Thyroid gland (tissue), 4 donors: ENCODE data around the gene ABCA2. TPM values are rescaled to one million over a fixed set of nuclear protein-coding genes. Genes with fewer than 3 reads are reported as not detected.

Experiments
- DNase-seq, 2 donors: peaks; one replicate each; pipeline ENCODE4 v3.0.0-alpha.2; 2019
- H3K27ac ChIP-seq, 3 donors: fragments of 200-600 bp; sonication (generic); 1 replicate in 2 of 3; 2 replicates in 1 of 3; pipeline ENCODE4 v1.5.1; 2016 to 2019; ENCODE audit warnings: mild to moderate bottlenecking in 1 of 3, moderate library complexity in 1 of 3
- H3K27me3 ChIP-seq: fragments of 200-600 bp; sonication (generic); one replicate; pipeline ENCODE4 v1.5.1; 2019
- H3K36me3 ChIP-seq, 2 donors: fragments of 200-600 bp; sonication (generic); one replicate each; pipeline ENCODE4 v1.5.1; 2016 to 2019
- H3K4me1 ChIP-seq, 2 donors: fragments of 200-600 bp; sonication (generic); one replicate each; pipeline ENCODE4 v1.5.1; 2017 to 2019
- H3K4me3 ChIP-seq, 3 donors: fragments of 200-600 bp; sonication (generic); replicated peaks in 1 of 3; 1 replicate in 2 of 3; 2 replicates in 1 of 3; pipeline ENCODE4 v1.5.1; 2016; ENCODE audit warnings: mild to moderate bottlenecking in 1 of 3
- H3K9me3 ChIP-seq: fragments of 200-600 bp; sonication (generic); one replicate; pipeline ENCODE4 v1.5.1; 2017
- CTCF ChIP-seq, 6 experiments: fragments of 200-600 bp in 3 of 6; fragments of 450-650 bp in 3 of 6; sonication (generic) in 3 of 6; IDR thresholded peaks; one replicate each; pipeline ENCODE4 v1.5.1; 2016 to 2019; ENCODE audit warnings: antibody characterized with exemption in 6 of 6, mild to moderate bottlenecking in 2 of 6, inconsistent platforms in 1 of 6, moderate library complexity in 1 of 6
- POLR2A ChIP-seq, 2 donors: fragments of 450-650 bp; IDR thresholded peaks; one replicate each; pipeline ENCODE4 v1.6.1; 2017; ENCODE audit warnings: antibody characterized with exemption in 2 of 2, mild to moderate bottlenecking in 2 of 2, moderate library complexity in 1 of 2
- WGBS, 2 donors: methylation state at CpG; one replicate each; pipeline ENCODE4 v1.1.5; 2017; 5-methylcytosine and 5-hydroxymethylcytosine counted together
- intact Hi-C: fragments of 100-400 bp; cut with DNase I; formaldehyde crosslinking; loops from one replicate; pipeline ENCODE4 v1.15.1; 2023
- total RNA-seq, 4 donors: library from RNA; depleted of rRNA; stranded (reverse); fragments of >200 nt; gene quantifications; one replicate each; pipeline ENCODE4 v1.2.3, GENCODE V29; 2016

The ABCA2 gene
- total RNA-seq, 4 donors from 2014 or later: 36.8 to 59.7 (median 50.2) TPM

- intact Hi-C loops: no loop called here
- H3K27me3 ChIP-seq: no peaks in the 10 kb centered on the region
- H3K9me3 ChIP-seq: no peaks in the 10 kb centered on the region
- H3K4me1 ChIP-seq: peaks cover 4 to 31% of the 10 kb centered on the region in 2 donors
- DNase-seq: no peak
- TF ChIP-seq POLR2A (IDR thresholded peaks at IDR 0.05) (no peak), CTCF (IDR thresholded peaks at IDR 0.05) (no peak)
- no peak overlapping the region for H3K27ac ChIP-seq
- no peaks in the 10 kb centered on the region for H3K36me3 ChIP-seq
- 69 to 87% methylated on average over 6 of the region's 7 CpGs for WGBS, 2 donors
- H3K4me3 ChIP-seq: no peak overlapping the region
These were observed 69.6 kb downstream of the ABCA2 start for GRCh38 chr9:136958473-136958872.

DNA sequence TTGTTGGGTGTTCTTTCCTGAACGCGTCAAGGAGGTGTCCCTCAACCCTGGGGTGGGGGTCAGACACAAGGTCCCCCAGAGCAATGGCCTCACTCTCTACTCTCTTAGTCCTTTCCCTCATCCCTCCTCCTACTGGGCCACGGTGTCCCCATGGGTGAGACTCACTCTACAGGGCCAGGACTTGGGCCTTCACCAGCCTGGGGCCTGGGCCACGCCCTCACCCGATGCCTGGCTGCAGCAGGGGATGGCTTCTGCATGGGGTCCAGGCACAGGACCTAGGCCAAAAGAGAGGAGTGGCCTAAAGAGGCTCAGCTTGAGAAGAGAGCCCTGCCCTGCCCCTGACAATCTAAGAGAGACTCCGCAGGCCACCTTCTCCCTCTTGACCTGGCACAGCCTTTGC, 70.1 kb downstream of the ABCA2 start:
- intact Hi-C loops: no loop called here
- no peak overlapping the region for H3K4me3 ChIP-seq
- no peaks in the 10 kb centered on the region for H3K27me3 ChIP-seq
- no peak overlapping the region for H3K27ac ChIP-seq
- no peaks in the 10 kb centered on the region for H3K9me3 ChIP-seq
- peaks cover 7 to 34% of the 10 kb centered on the region in 2 donors for H3K4me1 ChIP-seq
- DNase-seq: no peak
- WGBS, 2 donors: 90 to 91% methylated on average over 5 to 6 of the region's 6 CpGs
- TF ChIP-seq CTCF (IDR thresholded peaks at IDR 0.05) (no peak), POLR2A (IDR thresholded peaks at IDR 0.05) (no peak)
- no peaks in the 10 kb centered on the region for H3K36me3 ChIP-seq

DNA sequence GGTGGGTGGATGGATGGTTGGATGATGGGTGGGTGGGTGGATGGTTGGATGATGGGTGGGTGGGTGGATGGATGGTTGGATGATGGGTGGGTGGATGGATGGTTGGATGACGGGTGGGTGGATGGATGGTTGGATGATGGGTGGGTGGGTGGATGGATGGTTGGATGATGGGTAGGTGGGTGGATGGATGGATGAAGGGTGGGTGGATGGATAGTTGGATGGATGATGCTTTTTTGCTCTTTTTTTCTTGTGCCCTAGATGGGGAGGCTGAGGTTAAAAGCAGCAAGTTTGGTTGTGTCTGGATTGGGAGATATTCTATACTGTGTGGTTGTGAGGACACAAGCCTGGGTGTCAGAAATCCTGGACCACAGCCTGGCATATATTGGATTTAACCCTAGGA, 70.6 kb downstream of the ABCA2 start:
- Histone ChIP-seq H3K27me3 (no peaks in the 10 kb centered on the region), H3K36me3 (no peaks in the 10 kb centered on the region), H3K4me3 (no peak overlapping the region), H3K4me1 (peaks cover 10 to 38% of the 10 kb centered on the region in 2 donors), H3K27ac (no peak overlapping the region), H3K9me3 (no peaks in the 10 kb centered on the region)
- WGBS, 2 donors: 84 to 86% methylated on average over 1 of the region's 1 CpG
- no peak for TF ChIP-seq POLR2A (IDR thresholded peaks at IDR 0.05)
- TF ChIP-seq CTCF (IDR thresholded peaks at IDR 0.05): no peak
- intact Hi-C loops: no loop called here
- no peak for DNase-seq

Other genes starting within 250 kb of the ABCA2 start
- 100 to 1,000 TPM in 3 of 4 donors, 10 to 100 TPM in 1; 81.6 to 189 (median 141) TPM for gene TMEM141, start 236.9 kb downstream of the ABCA2 start, total RNA-seq
- gene CCDC183, start 231.9 kb downstream of the ABCA2 start, total RNA-seq: 1 to 10 TPM; 1.3 to 4.6 (median 2.8) TPM
- gene RABL6, start 220.3 kb downstream of the ABCA2 start, total RNA-seq: 10 to 100 TPM; 59.8 to 84.0 (median 62.2) TPM
- 1 to 10 TPM in 3 of 4 donors, under 1 TPM in 1; 0.83 to 4.7 (median 2.3) TPM for gene AJM1, start 185.8 kb downstream of the ABCA2 start, total RNA-seq
- 100 to 1,000 TPM in 2 of 4 donors, 10 to 100 TPM in 2; 79.4 to 174 (median 115) TPM for gene PHPT1, start 178.8 kb downstream of the ABCA2 start, total RNA-seq
- 10 to 100 TPM in 2 of 4 donors, 1 to 10 TPM in 2; 4.1 to 20.4 (median 9.0) TPM for gene MAMDC4, start 175.9 kb downstream of the ABCA2 start, total RNA-seq
- gene EDF1, start 161.9 kb downstream of the ABCA2 start, total RNA-seq: 100 to 1,000 TPM; 339 to 591 (median 526) TPM
- gene TRAF2, start 141.7 kb downstream of the ABCA2 start, total RNA-seq: 10 to 100 TPM in 3 of 4 donors, 1 to 10 TPM in 1; 9.7 to 18.3 (median 15.4) TPM
- 100 to 1,000 TPM; 138 to 282 (median 203) TPM for gene FBXW5, start 83.5 kb downstream of the ABCA2 start, total RNA-seq
- 1 to 10 TPM in 1 of 4 donors, not detected in 3; 1.8 TPM for gene C8G, start 83.0 kb downstream of the ABCA2 start, total RNA-seq
- gene LCN12, start 76.0 kb downstream of the ABCA2 start, total RNA-seq: 10 to 100 TPM; 24.3 to 85.0 (median 54.0) TPM
- 10 to 100 TPM in 3 of 4 donors, 1 to 10 TPM in 1; 5.0 to 39.5 (median 33.9) TPM for gene PTGDS, start 50.7 kb downstream of the ABCA2 start, total RNA-seq
- gene LCNL1, start 45.2 kb downstream of the ABCA2 start, total RNA-seq: under 1 TPM in 1 of 4 donors, not detected in 3; 0.54 TPM
- 100 to 1,000 TPM in 1 of 4 donors, 10 to 100 TPM in 3; 29.8 to 109 (median 50.7) TPM for gene PAXX, start 35.8 kb downstream of the ABCA2 start, total RNA-seq
- gene CLIC3, start 31.7 kb downstream of the ABCA2 start, total RNA-seq: 100 to 1,000 TPM in 3 of 4 donors, 10 to 100 TPM in 1; 97.7 to 301 (median 268) TPM
- gene FUT7, start 3.9 kb upstream of the ABCA2 start, total RNA-seq: not detected
- 10 to 100 TPM; 23.3 to 65.9 (median 35.4) TPM for gene NPDC1, start 17.9 kb upstream of the ABCA2 start, total RNA-seq
- gene ENTPD2, start 25.8 kb upstream of the ABCA2 start, total RNA-seq: under 1 TPM in 2 of 4 donors, not detected in 2; 0.22 to 0.49 TPM
- 1 to 10 TPM in 1 of 4 donors, under 1 TPM in 3; 0.27 to 1.0 (median 0.72) TPM for gene SAPCD2, start 42.3 kb upstream of the ABCA2 start, total RNA-seq
- 10 to 100 TPM in 2 of 4 donors, 1 to 10 TPM in 2; 9.3 to 15.7 (median 12.4) TPM for gene UAP1L1, start 49.3 kb upstream of the ABCA2 start, total RNA-seq
- gene MAN1B1, start 58.7 kb upstream of the ABCA2 start, total RNA-seq: 10 to 100 TPM; 48.2 to 73.8 (median 67.2) TPM
- 100 to 1,000 TPM; 120 to 209 (median 157) TPM for gene DPP7, start 86.5 kb upstream of the ABCA2 start, total RNA-seq
- gene GRIN1, start 110.9 kb upstream of the ABCA2 start, total RNA-seq: not detected
- gene LRRC26, start 141.8 kb upstream of the ABCA2 start, total RNA-seq: not detected
- not detected for gene TMEM210, start 143.8 kb upstream of the ABCA2 start, total RNA-seq
- 10 to 100 TPM; 25.6 to 34.1 (median 31.8) TPM for gene ANAPC2, start 160.3 kb upstream of the ABCA2 start, total RNA-seq
- gene SSNA1, start 160.4 kb upstream of the ABCA2 start, total RNA-seq: 10 to 100 TPM; 42.0 to 97.5 (median 62.8) TPM
- gene TPRN, start 172.5 kb upstream of the ABCA2 start, total RNA-seq: 10 to 100 TPM in 2 of 4 donors, 1 to 10 TPM in 2; 6.5 to 13.5 (median 9.9) TPM
- gene TMEM203, start 177.4 kb upstream of the ABCA2 start, total RNA-seq: 10 to 100 TPM; 29.7 to 47.3 (median 38.4) TPM
- gene NDOR1, start 177.5 kb upstream of the ABCA2 start, total RNA-seq: 10 to 100 TPM in 3 of 4 donors, 1 to 10 TPM in 1; 9.0 to 16.6 (median 15.4) TPM
- 1 to 10 TPM; 2.3 to 4.5 (median 3.8) TPM for gene RNF208, start 194.0 kb upstream of the ABCA2 start, total RNA-seq
- 1 to 10 TPM in 2 of 4 donors, under 1 TPM in 1, not detected in 1; 0.94 to 2.3 (median 1.3) TPM for gene CYSRT1, start 196.9 kb upstream of the ABCA2 start, total RNA-seq
- gene RNF224, start 199.3 kb upstream of the ABCA2 start, total RNA-seq: under 1 TPM in 2 of 4 donors, not detected in 2; 0.33 to 0.81 TPM
- gene SLC34A3, start 202.7 kb upstream of the ABCA2 start, total RNA-seq: under 1 TPM in 1 of 4 donors, not detected in 3; 0.33 TPM
- gene TUBB4B, start 213.1 kb upstream of the ABCA2 start, total RNA-seq: 100 to 1,000 TPM; 181 to 757 (median 487) TPM
- gene STPG3, start 223.0 kb upstream of the ABCA2 start, total RNA-seq: not detected
- gene NELFB, start 227.1 kb upstream of the ABCA2 start, total RNA-seq: 10 to 100 TPM; 29.8 to 39.1 (median 32.4) TPM
- gene TOR4A, start 249.5 kb upstream of the ABCA2 start, total RNA-seq: 10 to 100 TPM; 10.8 to 14.7 (median 12.0) TPM